ENCODE results near the gene ANKS1A.

- no peak for TF ChIP-seq KLF10 (tag by site-specific recombination; IDR thresholded peaks at IDR 0.05)
- no peak for TF ChIP-seq ZNF114 (tag by site-specific recombination; IDR thresholded peaks at IDR 0.05)
- TF ChIP-seq ZBTB20 (tag by site-specific recombination; IDR thresholded peaks at IDR 0.05) = no peak
- TF ChIP-seq ZNF549 (tag by site-specific recombination; IDR thresholded peaks at IDR 0.05) = no peak
Measured at GRCh38 chr6:35083507-35083906, 194.5 kb downstream of the ANKS1A start.

Measured in HEK293 (cell line).